Measurements from ENCODE around the gene MIS18BP1. TPM values are rescaled to one million over a fixed set of nuclear protein-coding genes. Genes with fewer than 3 reads are reported as not detected.

MIS18BP1 gene
- polyA plus RNA-seq, 1 of the 3 experiments (the other 2 are of a cell fraction): 2.6 TPM

DNA sequence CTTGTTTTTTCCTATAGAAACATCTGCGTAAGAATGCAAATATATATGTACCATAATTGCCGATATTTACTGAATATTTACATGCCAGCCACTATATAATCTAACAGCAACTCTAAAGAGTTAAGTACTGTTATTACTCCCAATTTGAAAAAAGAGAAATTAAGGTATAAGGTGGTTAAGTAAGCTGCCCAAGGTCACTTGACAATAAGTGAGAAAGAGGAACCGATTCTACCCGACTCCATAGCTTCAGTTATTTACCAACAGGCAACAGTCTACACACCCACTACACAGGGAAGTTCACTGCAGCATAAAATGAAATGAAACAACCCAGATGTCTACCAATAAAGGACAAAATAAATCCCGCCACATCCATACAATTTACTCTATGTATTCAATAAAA, 1.1 kb downstream of the MIS18BP1 start:
- H3K4me1 ChIP-seq (ENCODE audit: control insufficient read depth in 1 of 2, insufficient read depth in 2 of 2, low read depth in 1 of 2, low read length in 1 of 2): no peaks in the 10 kb centered on the region; a peak in 3 of 4 replicates
- no peak for TF ChIP-seq FOXJ3 (CRISPR knock-in tag; IDR thresholded peaks at IDR 0.05)
- TF ChIP-seq NFIC (IDR thresholded peaks at IDR 0.05; ENCODE audit: borderline replicate concordance): no peak
- TF ChIP-seq, protein P1, sequence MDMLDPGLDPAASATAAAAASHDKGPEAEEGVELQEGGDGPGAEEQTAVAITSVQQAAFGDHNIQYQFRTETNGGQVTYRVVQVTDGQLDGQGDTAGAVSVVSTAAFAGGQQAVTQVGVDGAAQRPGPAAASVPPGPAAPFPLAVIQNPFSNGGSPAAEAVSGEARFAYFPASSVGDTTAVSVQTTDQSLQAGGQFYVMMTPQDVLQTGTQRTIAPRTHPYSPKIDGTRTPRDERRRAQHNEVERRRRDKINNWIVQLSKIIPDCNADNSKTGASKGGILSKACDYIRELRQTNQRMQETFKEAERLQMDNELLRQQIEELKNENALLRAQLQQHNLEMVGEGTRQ (IDR thresholded peaks at IDR 0.05; ENCODE audit: borderline replicate concordance, low read depth, low read length): no peak
- no peak for TF ChIP-seq EZH2phosphoT487 (IDR thresholded peaks at IDR 0.05; ENCODE audit: borderline replicate concordance, low read depth)
- no peak for TF ChIP-seq TCF12 (IDR thresholded peaks at IDR 0.05)
- no peak for TF ChIP-seq EP300 (IDR thresholded peaks at IDR 0.05; ENCODE audit: borderline replicate concordance in 1 of 2, low read depth in 1 of 2, low read length in 1 of 2)
- no peak for TF ChIP-seq FOSL2 (IDR thresholded peaks at IDR 0.05; ENCODE audit: borderline replicate concordance, low read depth)
- TF ChIP-seq, protein P2, sequence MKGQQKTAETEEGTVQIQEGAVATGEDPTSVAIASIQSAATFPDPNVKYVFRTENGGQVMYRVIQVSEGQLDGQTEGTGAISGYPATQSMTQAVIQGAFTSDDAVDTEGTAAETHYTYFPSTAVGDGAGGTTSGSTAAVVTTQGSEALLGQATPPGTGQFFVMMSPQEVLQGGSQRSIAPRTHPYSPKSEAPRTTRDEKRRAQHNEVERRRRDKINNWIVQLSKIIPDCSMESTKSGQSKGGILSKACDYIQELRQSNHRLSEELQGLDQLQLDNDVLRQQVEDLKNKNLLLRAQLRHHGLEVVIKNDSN (IDR thresholded peaks at IDR 0.05; ENCODE audit: borderline replicate concordance, low read depth): no peak
- peaks cover 60% of the 10 kb centered on the region for H3K79me2 ChIP-seq (ENCODE audit: insufficient read depth)
- H3K27ac ChIP-seq (ENCODE audit: low read depth in 2 of 2, low read length in 1 of 2): 0 out of 4 replicates have a peak overlapping the region, but pooled peaks of 1 of the 2 experiments have one; percentile 62
- H2AFZ ChIP-seq (ENCODE audit: low read depth): 0 out of 2 replicates have a peak overlapping the region, but pooled peaks have one; percentile 51
- CTCF ChIA-PET: interaction anchor here (0.9 to 1.7 kb wide), 2 partner anchors 8 to 17 kb away, joined by 3 to 5 read pairs; no protein-coding TSS in a partner anchor
- no peaks in the 10 kb centered on the region for H3K9me3 ChIP-seq
- no peaks in the 10 kb centered on the region for H4K20me1 ChIP-seq (ENCODE audit: insufficient read depth)
- H3F3A ChIP-seq (replicated peaks; ENCODE audit: insufficient read depth): no peaks in the 10 kb centered on the region
- H3K9ac ChIP-seq: peak overlapping the region; percentile 73; the same call in 1 of the 2 replicates
- no peaks in the 10 kb centered on the region for H3K9me2 ChIP-seq
- H3K4me3 ChIP-seq (ENCODE audit: low read depth in 2 of 2, low read length in 1 of 2): peak overlapping the region; percentile 64 to 68
- POLR2A ChIA-PET: no interaction called here
- peak; percentile 9 for DNase-seq
- H3K27me3 ChIP-seq (ENCODE audit: insufficient read depth): no peaks in the 10 kb centered on the region
- H3K4me2 ChIP-seq: peak overlapping the region; percentile 70
- 3% methylated on average over 5 of the region's 5 CpGs for WGBS (ENCODE audit: low lambda C conversion rate)
- H3K36me3 ChIP-seq (replicated peaks in 1 of 2; ENCODE audit: control insufficient read depth in 1 of 2, insufficient read depth in 2 of 2, low read length in 1 of 2): no peaks in the 10 kb centered on the region

DNA sequence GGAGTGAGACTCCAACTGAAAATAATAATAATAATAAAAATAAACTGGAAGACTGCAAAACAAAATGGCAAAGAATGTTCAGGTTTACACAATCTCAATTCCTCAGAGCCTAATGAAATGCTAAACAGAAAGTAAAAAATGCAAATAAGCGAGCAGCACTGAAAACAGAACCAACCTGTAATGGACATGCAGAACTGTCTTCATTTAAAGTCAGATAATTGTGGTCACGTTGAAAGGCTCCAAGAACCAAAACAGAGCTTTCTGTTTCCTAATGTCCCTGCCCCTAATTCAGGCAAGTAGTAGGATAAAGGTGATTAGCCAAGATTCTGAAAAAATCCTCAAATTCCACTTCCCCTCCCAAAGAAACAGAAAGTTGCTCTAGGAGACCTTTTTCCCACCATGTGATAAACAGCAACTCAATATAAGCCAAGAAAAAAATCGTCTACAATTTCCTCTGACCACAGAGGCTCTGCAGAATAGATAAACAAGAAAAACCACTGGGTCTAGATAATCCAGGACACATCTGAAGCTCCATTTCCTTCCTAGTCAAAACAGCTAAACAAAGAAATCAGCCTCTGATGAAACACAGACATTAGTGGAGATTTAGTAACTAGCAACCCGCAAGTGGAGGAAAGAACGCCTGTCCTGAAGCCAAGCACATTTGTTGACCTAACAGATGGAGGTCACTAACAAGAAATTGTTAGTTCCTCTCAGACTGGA, 3.0 kb downstream of the MIS18BP1 start:
- Histone ChIP-seq H4K20me1 (ENCODE audit: insufficient read depth) (no peaks in the 10 kb centered on the region), H3K4me2 (peak overlapping the region; percentile 41; the same call in 1 of the 2 replicates), H3K9ac (no peak overlapping the region), H3K4me3 (ENCODE audit: low read depth in 2 of 2, low read length in 1 of 2) (no peak overlapping the region), H3K36me3 (replicated peaks in 1 of 2; ENCODE audit: control insufficient read depth in 1 of 2, insufficient read depth in 2 of 2, low read length in 1 of 2) (no peaks in the 10 kb centered on the region), H3K4me1 (ENCODE audit: control insufficient read depth in 1 of 2, insufficient read depth in 2 of 2, low read depth in 1 of 2, low read length in 1 of 2) (no peaks in the 10 kb centered on the region; a peak in 3 of 4 replicates), H3K27ac (ENCODE audit: low read depth in 2 of 2, low read length in 1 of 2) (peak overlapping the region in 1 of 2 experiments; percentile 29; a peak in 1 of 4 replicates), H3F3A (replicated peaks; ENCODE audit: insufficient read depth) (no peaks in the 10 kb centered on the region), H3K27me3 (ENCODE audit: insufficient read depth) (no peaks in the 10 kb centered on the region), H3K9me2 (no peaks in the 10 kb centered on the region), H3K9me3 (no peaks in the 10 kb centered on the region), H2AFZ (ENCODE audit: low read depth) (no peak overlapping the region), H3K79me2 (ENCODE audit: insufficient read depth) (peaks cover 79% of the 10 kb centered on the region)
- 87% methylated on average over 3 of the region's 5 CpGs for WGBS (ENCODE audit: low lambda C conversion rate)
- TF ChIP-seq NFIC (IDR thresholded peaks at IDR 0.05; ENCODE audit: borderline replicate concordance): no peak
- TF ChIP-seq GATA2 (CRISPR knock-in tag; IDR thresholded peaks at IDR 0.05): no peak
- DNase-seq: no peak
- CTCF ChIA-PET: no interaction called here
- POLR2A ChIA-PET: no interaction called here

Measured in SK-N-SH (cell line).